Keratinocyte (primary cell): ENCODE measurements around the gene KIF3C. TPM values are rescaled to one million over a fixed set of nuclear protein-coding genes. Genes with fewer than 3 reads are reported as not detected.

Source experiments
- DNase-seq: peaks from one replicate; pipeline ENCODE4 v3.0.0-alpha.2; 2011; ENCODE audit warnings: low read depth, missing footprints, low spot score
- FAIRE-seq: peaks from 2 replicates; lab custom pipeline; 2011; peaks lifted over from hg19 to GRCh38; lab: Jason Lieb, UNC
- H2AFZ ChIP-seq: 2 replicates; pipeline ENCODE4 v1.6.0; 2012; ENCODE audit warnings: low read length, control low read depth, inconsistent platforms; ENCODE audit not compliant: control insufficient read depth
- H3K27ac ChIP-seq: 2 replicates; pipeline ENCODE4 v1.5.1; 2011; ENCODE audit warnings: low read length; ENCODE audit not compliant: control insufficient read depth, insufficient read depth
- H3K27me3 ChIP-seq: 3 replicates; pipeline ENCODE4 v1.6.0; 2011; ENCODE audit warnings: low read length; ENCODE audit not compliant: control insufficient read depth, insufficient read depth; ENCODE audit errors: extremely low read depth
- H3K36me3 ChIP-seq, 2 experiments: 2 replicates in 1 of 2; 3 replicates in 1 of 2; pipeline ENCODE4 v1.5.1; 2011; ENCODE audit warnings: low read length in 2 of 2, mild to moderate bottlenecking in 1 of 2; ENCODE audit not compliant: control insufficient read depth in 2 of 2, insufficient read depth in 2 of 2; ENCODE audit errors: extremely low read depth in 1 of 2
- H3K4me1 ChIP-seq: 3 replicates; pipeline ENCODE4 v1.5.1; 2011; ENCODE audit warnings: low read length; ENCODE audit not compliant: control insufficient read depth, insufficient read depth; ENCODE audit errors: extremely low read depth
- H3K4me2 ChIP-seq: 3 replicates; pipeline ENCODE4 v1.6.0; 2011; ENCODE audit warnings: low read depth, low read length; ENCODE audit not compliant: control insufficient read depth, insufficient read depth; ENCODE audit errors: extremely low read depth
- H3K4me3 ChIP-seq, 3 experiments: fragments of 200-600 bp in 1 of 3; sonication (generic) in 1 of 3; 2 replicates in 2 of 3; 3 replicates in 1 of 3; pipeline ENCODE4 v1.5.1; 2011 to 2016; ENCODE audit warnings: low read length in 3 of 3, mild to moderate bottlenecking in 3 of 3, control low read depth in 2 of 3, inconsistent platforms in 1 of 3, low read depth in 1 of 3, mixed read lengths in 1 of 3, mixed run types in 1 of 3, moderate library complexity in 1 of 3; ENCODE audit not compliant: control insufficient read depth in 2 of 3, insufficient read depth in 2 of 3; ENCODE audit errors: extremely low read depth in 1 of 3
- H3K79me2 ChIP-seq: 2 replicates; pipeline ENCODE4 v1.6.0; 2012; ENCODE audit warnings: low read length; ENCODE audit not compliant: control insufficient read depth, insufficient read depth
- H3K9ac ChIP-seq: 3 replicates; pipeline ENCODE4 v1.6.0; 2011; ENCODE audit warnings: low read length; ENCODE audit not compliant: control insufficient read depth, insufficient read depth; ENCODE audit errors: extremely low read depth
- H3K9me1 ChIP-seq: 3 replicates; pipeline ENCODE4 v1.6.0; 2011; ENCODE audit warnings: low read length; ENCODE audit not compliant: control insufficient read depth, insufficient read depth; ENCODE audit errors: extremely low read depth
- H3K9me3 ChIP-seq: 2 replicates; pipeline ENCODE4 v1.5.1; 2012; ENCODE audit warnings: low read depth, low read length; ENCODE audit not compliant: control insufficient read depth
- H4K20me1 ChIP-seq: 3 replicates; pipeline ENCODE4 v1.6.0; 2011; ENCODE audit warnings: low read length; ENCODE audit not compliant: control insufficient read depth, insufficient read depth; ENCODE audit errors: extremely low read depth
- EZH2 ChIP-seq: IDR thresholded peaks from one replicate; pipeline ENCODE4 v1.6.1; 2012; ENCODE audit warnings: inconsistent platforms, mild to moderate bottlenecking, low read length, moderate library complexity
- dilution Hi-C: fragments of 300-500 bp; cut with MboI; formaldehyde crosslinking; loops from one replicate; pipeline ENCODE4 v1.7.0; 2020; ENCODE audit warnings: low sequenced_read_pairs; ENCODE audit not compliant: extremely low pct_ligation_motif_present
- polyA plus RNA-seq, 5 experiments: library from polyadenylated mRNA; depleted of rRNA in 3 of 5; stranded (reverse) in 3 of 5; stranded (forward) in 1 of 5; unstranded in 1 of 5; fragments of >200 nt; gene quantifications; 1 replicate in 1 of 5; 2 replicates in 3 of 5; 3 replicates in 1 of 5; pipeline versions ENCODE4 v1.2.1 to v1.2.3, GENCODE V29; 2011 to 2012; ENCODE audit warnings: missing spikeins in 2 of 5, low read depth in 1 of 5, low replicate concordance in 1 of 5
- TF ChIP-seq, protein P1 (sequence below), 3 experiments: IDR thresholded peaks in 1 of 3; conservative IDR thresholded peaks in 1 of 3; optimal IDR thresholded peaks in 1 of 3; 2 replicates in 2 of 3; 3 replicates in 1 of 3; pipeline versions ENCODE3 to v1.5.1; 2011; ENCODE audit warnings: low read length in 3 of 3, mild to moderate bottlenecking in 3 of 3, moderate library complexity in 2 of 3, control low read depth in 1 of 3, inconsistent platforms in 1 of 3; ENCODE audit not compliant: insufficient read depth in 2 of 3; ENCODE audit errors: extremely low read depth in 1 of 3

The KIF3C gene
- polyA plus RNA-seq, 1 donor (not counting 4 experiments of a cell fraction or from before 2014, with no cell fraction given): 6.5 TPM

DNA sequence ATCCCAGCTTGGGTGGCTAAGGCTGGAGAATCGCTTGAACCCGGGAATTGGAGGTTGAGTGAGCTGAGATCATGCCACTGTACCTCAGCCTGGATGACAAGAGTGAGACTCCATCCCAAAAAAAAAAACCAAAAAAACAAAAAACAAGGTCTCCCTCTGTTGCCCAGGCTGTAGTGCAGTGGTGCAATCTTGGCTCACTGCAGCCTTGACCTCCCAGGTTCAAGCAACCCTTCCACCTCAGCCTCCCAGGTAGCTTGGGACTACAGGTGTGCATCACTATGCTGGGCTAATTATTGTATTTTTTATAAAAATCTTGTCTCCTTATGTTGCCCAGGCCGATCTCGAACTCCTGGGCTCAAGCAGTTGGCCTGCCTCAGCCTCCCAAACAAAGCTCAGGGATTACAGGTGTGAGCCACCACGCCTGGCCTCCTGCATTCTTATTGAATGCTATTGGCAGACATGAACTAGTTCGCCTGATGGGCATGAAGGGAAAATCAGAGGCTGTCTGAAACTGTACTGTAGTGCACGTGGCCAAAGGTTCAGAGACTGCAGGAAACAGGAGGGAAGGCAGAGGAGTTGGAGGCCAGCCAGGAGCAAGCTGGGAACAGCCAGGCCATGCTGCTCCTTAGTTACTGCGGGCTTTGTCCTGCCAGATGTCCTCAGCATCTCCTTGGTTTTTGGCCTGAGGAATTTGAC is 88.0 kb downstream of the KIF3C start:
- DNase-seq (no peak), FAIRE-seq (no peak)
- no peaks in the 10 kb centered on the region for H3K9me3 ChIP-seq
- H3K27ac ChIP-seq: no peak overlapping the region
- H4K20me1 ChIP-seq: no peaks in the 10 kb centered on the region
- H3K4me1 ChIP-seq: no peaks in the 10 kb centered on the region
- H3K9ac ChIP-seq: no peak overlapping the region
- H3K4me2 ChIP-seq: no peak overlapping the region
- no peaks in the 10 kb centered on the region for H3K79me2 ChIP-seq
- dilution Hi-C loops: no loop called here
- H3K27me3 ChIP-seq: no peaks in the 10 kb centered on the region
- TF ChIP-seq, protein P1, sequence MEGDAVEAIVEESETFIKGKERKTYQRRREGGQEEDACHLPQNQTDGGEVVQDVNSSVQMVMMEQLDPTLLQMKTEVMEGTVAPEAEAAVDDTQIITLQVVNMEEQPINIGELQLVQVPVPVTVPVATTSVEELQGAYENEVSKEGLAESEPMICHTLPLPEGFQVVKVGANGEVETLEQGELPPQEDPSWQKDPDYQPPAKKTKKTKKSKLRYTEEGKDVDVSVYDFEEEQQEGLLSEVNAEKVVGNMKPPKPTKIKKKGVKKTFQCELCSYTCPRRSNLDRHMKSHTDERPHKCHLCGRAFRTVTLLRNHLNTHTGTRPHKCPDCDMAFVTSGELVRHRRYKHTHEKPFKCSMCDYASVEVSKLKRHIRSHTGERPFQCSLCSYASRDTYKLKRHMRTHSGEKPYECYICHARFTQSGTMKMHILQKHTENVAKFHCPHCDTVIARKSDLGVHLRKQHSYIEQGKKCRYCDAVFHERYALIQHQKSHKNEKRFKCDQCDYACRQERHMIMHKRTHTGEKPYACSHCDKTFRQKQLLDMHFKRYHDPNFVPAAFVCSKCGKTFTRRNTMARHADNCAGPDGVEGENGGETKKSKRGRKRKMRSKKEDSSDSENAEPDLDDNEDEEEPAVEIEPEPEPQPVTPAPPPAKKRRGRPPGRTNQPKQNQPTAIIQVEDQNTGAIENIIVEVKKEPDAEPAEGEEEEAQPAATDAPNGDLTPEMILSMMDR (optimal IDR thresholded peaks at IDR 0.05 in 1 of 3, IDR thresholded peaks at IDR 0.05 in 1 of 3, conservative IDR thresholded peaks at IDR 0.05 in 1 of 3; ENCODE audit: extremely low read depth in 1 of 3, insufficient read depth in 2 of 3, low read length in 3 of 3): no peak
- no peak for TF ChIP-seq EZH2
- no peak overlapping the region for H3K4me3 ChIP-seq
- H2AFZ ChIP-seq: no peak overlapping the region
- no peaks in the 10 kb centered on the region for H3K9me1 ChIP-seq
- H3K36me3 ChIP-seq: no peaks in the 10 kb centered on the region

DNA sequence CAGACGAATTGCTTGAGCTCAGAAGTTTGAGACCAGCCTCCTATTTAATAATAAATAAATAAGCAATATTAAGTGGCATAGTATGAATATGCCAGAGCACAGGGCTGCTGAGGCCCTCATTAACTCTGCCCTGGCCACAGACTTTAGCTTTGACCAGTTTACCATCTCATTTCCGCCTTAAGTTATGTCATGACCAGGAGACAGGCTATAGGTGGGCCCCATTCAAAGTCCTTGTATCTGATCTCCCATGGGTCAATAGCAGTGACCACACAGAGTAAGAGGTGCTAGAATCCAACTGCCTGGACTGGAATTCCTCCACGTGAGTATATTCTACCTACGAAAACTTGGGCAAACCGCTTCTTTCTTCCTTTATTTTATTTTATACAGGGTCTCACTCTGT is 90.6 kb downstream of the KIF3C start:
- H3K4me2 ChIP-seq: no peak overlapping the region
- H3K27me3 ChIP-seq: no peaks in the 10 kb centered on the region
- DNase-seq (no peak), FAIRE-seq (no peak)
- H2AFZ ChIP-seq: no peak overlapping the region
- dilution Hi-C loops: no loop called here
- no peaks in the 10 kb centered on the region for H3K36me3 ChIP-seq
- no peaks in the 10 kb centered on the region for H3K79me2 ChIP-seq
- no peak overlapping the region for H3K9ac ChIP-seq
- no peaks in the 10 kb centered on the region for H4K20me1 ChIP-seq
- no peaks in the 10 kb centered on the region for H3K9me1 ChIP-seq
- TF ChIP-seq, protein P1 (optimal IDR thresholded peaks at IDR 0.05 in 1 of 3, IDR thresholded peaks at IDR 0.05 in 1 of 3, conservative IDR thresholded peaks at IDR 0.05 in 1 of 3; ENCODE audit: extremely low read depth in 1 of 3, insufficient read depth in 2 of 3, low read length in 3 of 3): no peak
- TF ChIP-seq EZH2: no peak
- no peak overlapping the region for H3K4me3 ChIP-seq
- H3K4me1 ChIP-seq: no peaks in the 10 kb centered on the region
- H3K9me3 ChIP-seq: no peaks in the 10 kb centered on the region
- no peak overlapping the region for H3K27ac ChIP-seq
